Measurements from ENCODE around the gene CTIF. TPM values are rescaled to one million over a fixed set of nuclear protein-coding genes. Genes with fewer than 3 reads are reported as not detected.

The CTIF gene
- total and polyA plus RNA-seq, 2 donors = 1.7 to 11.3 TPM

GRCh38 chr18:48765053-48765452 lies 226.2 kb downstream of the CTIF start:
- 43% methylated on average over 6 of the region's 6 CpGs for WGBS
- H3K36me3 ChIP-seq (ENCODE audit: control insufficient read depth in 2 of 2, insufficient read depth in 2 of 2, low read length in 1 of 2) = no peaks in the 10 kb centered on the region
- peaks cover 0 to 2% of the 10 kb centered on the region in 2 donors for H3K4me1 ChIP-seq (ENCODE audit: control insufficient read depth in 2 of 2, insufficient read depth in 2 of 2, low read length in 2 of 2)
- H3K27ac ChIP-seq (ENCODE audit: low read depth in 1 of 2, low read length in 1 of 2) = no peak overlapping the region
- peak in 1 of 9 donors; percentile 16 for DNase-seq (ENCODE audit: low read depth in 6 of 9, low spot score in 9 of 9)
- H3K27me3 ChIP-seq (ENCODE audit: control insufficient read depth in 2 of 2, insufficient read depth in 1 of 2, low read length in 1 of 2) = no peaks in the 10 kb centered on the region
- H3K9me3 ChIP-seq (ENCODE audit: control insufficient read depth in 2 of 2, insufficient read depth in 1 of 2, low read length in 1 of 2) = no peaks in the 10 kb centered on the region
- H3K4me3 ChIP-seq (ENCODE audit: low read length in 2 of 2) = no peak overlapping the region

- Histone ChIP-seq H3K4me3 (ENCODE audit: low read length in 2 of 2) (no peak overlapping the region), H3K9me3 (ENCODE audit: control insufficient read depth in 2 of 2, insufficient read depth in 1 of 2, low read length in 1 of 2) (no peaks in the 10 kb centered on the region), H3K27ac (ENCODE audit: low read depth in 1 of 2, low read length in 1 of 2) (no peak overlapping the region), H3K36me3 (ENCODE audit: control insufficient read depth in 2 of 2, insufficient read depth in 2 of 2, low read length in 1 of 2) (no peaks in the 10 kb centered on the region), H3K4me1 (ENCODE audit: control insufficient read depth in 2 of 2, insufficient read depth in 2 of 2, low read length in 2 of 2) (peaks cover 0 to 2% of the 10 kb centered on the region in 2 donors), H3K27me3 (ENCODE audit: control insufficient read depth in 2 of 2, insufficient read depth in 1 of 2, low read length in 1 of 2) (no peaks in the 10 kb centered on the region)
- DNase-seq (ENCODE audit: low read depth in 6 of 9, low spot score in 9 of 9) = no peak
- 95% methylated on average over 4 of the region's 4 CpGs for WGBS
These were observed 227.2 kb downstream of the CTIF start for GRCh38 chr18:48766026-48766425.

GRCh38 chr18:48766487-48766886 lies 227.7 kb downstream of the CTIF start:
- Histone ChIP-seq H3K27ac (ENCODE audit: low read depth in 1 of 2, low read length in 1 of 2) (no peak overlapping the region), H3K27me3 (ENCODE audit: control insufficient read depth in 2 of 2, insufficient read depth in 1 of 2, low read length in 1 of 2) (no peaks in the 10 kb centered on the region), H3K36me3 (ENCODE audit: control insufficient read depth in 2 of 2, insufficient read depth in 2 of 2, low read length in 1 of 2) (no peaks in the 10 kb centered on the region), H3K4me3 (ENCODE audit: low read length in 2 of 2) (no peak overlapping the region), H3K9me3 (ENCODE audit: control insufficient read depth in 2 of 2, insufficient read depth in 1 of 2, low read length in 1 of 2) (no peaks in the 10 kb centered on the region), H3K4me1 (ENCODE audit: control insufficient read depth in 2 of 2, insufficient read depth in 2 of 2, low read length in 2 of 2) (peaks cover 0 to 2% of the 10 kb centered on the region in 2 donors)
- WGBS = 94% methylated on average over 10 of the region's 10 CpGs
- DNase-seq (ENCODE audit: low read depth in 6 of 9, low spot score in 9 of 9) = no peak

GRCh38 chr18:48767090-48767690 lies 228.4 kb downstream of the CTIF start:
- Histone ChIP-seq H3K36me3 (ENCODE audit: control insufficient read depth in 2 of 2, insufficient read depth in 2 of 2, low read length in 1 of 2) (no peaks in the 10 kb centered on the region), H3K4me1 (ENCODE audit: control insufficient read depth in 2 of 2, insufficient read depth in 2 of 2, low read length in 2 of 2) (peaks cover 0 to 2% of the 10 kb centered on the region in 2 donors), H3K9me3 (ENCODE audit: control insufficient read depth in 2 of 2, insufficient read depth in 1 of 2, low read length in 1 of 2) (no peaks in the 10 kb centered on the region), H3K4me3 (ENCODE audit: low read length in 2 of 2) (no peak overlapping the region), H3K27ac (ENCODE audit: low read depth in 1 of 2, low read length in 1 of 2) (no peak overlapping the region), H3K27me3 (ENCODE audit: control insufficient read depth in 2 of 2, insufficient read depth in 1 of 2, low read length in 1 of 2) (no peaks in the 10 kb centered on the region)
- DNase-seq (ENCODE audit: low read depth in 6 of 9, low spot score in 9 of 9) = no peak
- 92% methylated on average over 10 of the region's 10 CpGs for WGBS

- DNase-seq (ENCODE audit: low read depth in 6 of 9, low spot score in 9 of 9) = no peak
- H3K36me3 ChIP-seq (ENCODE audit: control insufficient read depth in 2 of 2, insufficient read depth in 2 of 2, low read length in 1 of 2) = no peaks in the 10 kb centered on the region
- no peak overlapping the region for H3K4me3 ChIP-seq (ENCODE audit: low read length in 2 of 2)
- no peaks in the 10 kb centered on the region for H3K27me3 ChIP-seq (ENCODE audit: control insufficient read depth in 2 of 2, insufficient read depth in 1 of 2, low read length in 1 of 2)
- H3K4me1 ChIP-seq (ENCODE audit: control insufficient read depth in 2 of 2, insufficient read depth in 2 of 2, low read length in 2 of 2) = peaks cover 0 to 2% of the 10 kb centered on the region in 2 donors
- H3K9me3 ChIP-seq (ENCODE audit: control insufficient read depth in 2 of 2, insufficient read depth in 1 of 2, low read length in 1 of 2) = no peaks in the 10 kb centered on the region
- no peak overlapping the region for H3K27ac ChIP-seq (ENCODE audit: low read depth in 1 of 2, low read length in 1 of 2)
- WGBS = 91% methylated on average over 10 of the region's 10 CpGs
These were observed 230.3 kb downstream of the CTIF start for GRCh38 chr18:48769006-48769636.

DNA sequence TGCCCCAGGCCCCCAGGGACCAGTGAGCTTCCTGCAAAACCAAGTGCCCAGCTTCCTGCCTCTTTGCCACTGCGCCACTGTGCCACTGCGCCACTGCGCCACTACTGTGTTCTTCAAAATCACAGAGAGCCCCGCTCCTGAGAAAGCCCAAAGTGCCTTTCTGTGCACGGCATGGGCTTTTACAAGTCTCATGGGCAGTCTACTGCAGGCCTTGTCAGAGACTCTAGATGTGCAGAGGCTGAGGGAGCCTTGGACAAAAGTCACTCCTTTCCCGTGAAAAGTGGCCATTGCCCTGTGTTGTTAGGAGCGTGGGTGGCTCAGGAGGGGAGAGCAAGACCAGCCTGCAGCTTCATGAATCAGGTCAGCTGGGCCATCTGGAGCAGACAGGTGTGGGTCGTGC lies 231.4 kb downstream of the CTIF start:
- WGBS = 97% methylated on average over 8 of the region's 8 CpGs
- Histone ChIP-seq H3K27ac (ENCODE audit: low read depth in 1 of 2, low read length in 1 of 2) (no peak overlapping the region), H3K36me3 (ENCODE audit: control insufficient read depth in 2 of 2, insufficient read depth in 2 of 2, low read length in 1 of 2) (no peaks in the 10 kb centered on the region), H3K27me3 (ENCODE audit: control insufficient read depth in 2 of 2, insufficient read depth in 1 of 2, low read length in 1 of 2) (no peaks in the 10 kb centered on the region), H3K4me1 (ENCODE audit: control insufficient read depth in 2 of 2, insufficient read depth in 2 of 2, low read length in 2 of 2) (no peaks in the 10 kb centered on the region), H3K9me3 (ENCODE audit: control insufficient read depth in 2 of 2, insufficient read depth in 1 of 2, low read length in 1 of 2) (no peaks in the 10 kb centered on the region), H3K4me3 (ENCODE audit: low read length in 2 of 2) (no peak overlapping the region)
- DNase-seq (ENCODE audit: low read depth in 6 of 9, low spot score in 9 of 9) = no peak

- 61% methylated on average over 22 of the region's 22 CpGs for WGBS
- Histone ChIP-seq H3K36me3 (ENCODE audit: control insufficient read depth in 2 of 2, insufficient read depth in 2 of 2, low read length in 1 of 2) (no peaks in the 10 kb centered on the region), H3K4me3 (ENCODE audit: low read length in 2 of 2) (no peak overlapping the region), H3K4me1 (ENCODE audit: control insufficient read depth in 2 of 2, insufficient read depth in 2 of 2, low read length in 2 of 2) (peaks cover 0 to under 1% of the 10 kb centered on the region in 2 donors), H3K27ac (ENCODE audit: low read depth in 1 of 2, low read length in 1 of 2) (no peak overlapping the region), H3K9me3 (ENCODE audit: control insufficient read depth in 2 of 2, insufficient read depth in 1 of 2, low read length in 1 of 2) (no peaks in the 10 kb centered on the region), H3K27me3 (ENCODE audit: control insufficient read depth in 2 of 2, insufficient read depth in 1 of 2, low read length in 1 of 2) (no peaks in the 10 kb centered on the region)
- DNase-seq (ENCODE audit: low read depth in 6 of 9, low spot score in 9 of 9) = no peak
These were observed 233.0 kb downstream of the CTIF start for GRCh38 chr18:48771641-48772375.

DNA sequence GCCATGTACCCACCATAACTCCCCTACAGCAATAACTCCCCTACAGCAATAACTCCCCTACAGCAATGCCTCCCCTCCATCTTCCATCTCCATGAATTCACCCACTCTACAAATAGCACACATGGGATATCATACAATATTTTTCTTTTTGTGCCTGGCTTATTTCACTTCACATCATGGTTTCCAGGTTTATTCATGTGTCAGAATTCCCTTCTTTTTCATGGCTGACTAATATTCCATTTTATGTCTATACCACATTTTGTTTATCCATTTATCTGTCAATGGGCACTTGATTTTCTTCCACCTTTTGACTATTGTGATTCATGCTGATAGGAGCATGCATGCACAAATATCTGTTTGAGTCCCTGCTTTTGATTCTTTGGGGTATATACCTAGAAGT lies 233.6 kb downstream of the CTIF start:
- no peak for DNase-seq (ENCODE audit: low read depth in 6 of 9, low spot score in 9 of 9)
- H3K27ac ChIP-seq (ENCODE audit: low read depth in 1 of 2, low read length in 1 of 2) = no peak overlapping the region

DNA sequence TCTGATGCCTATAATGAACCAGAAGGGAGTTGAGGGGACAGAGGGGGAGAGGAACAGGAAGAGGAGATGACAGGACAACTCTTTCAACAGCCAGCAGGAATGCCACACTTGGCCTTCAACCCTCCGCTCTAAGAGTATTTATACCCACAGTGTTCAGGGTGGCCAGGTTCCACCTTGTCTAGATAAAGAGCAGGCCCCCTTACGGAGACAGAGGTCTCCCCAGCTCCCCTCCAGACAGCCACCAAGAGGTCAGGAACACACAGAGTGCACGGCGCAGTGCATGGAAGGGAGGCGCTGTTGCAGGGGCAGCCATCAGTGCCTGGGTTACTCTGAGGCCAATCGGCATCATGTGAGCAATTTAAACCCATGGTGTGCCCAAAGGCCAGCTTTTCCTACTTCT lies 235.0 kb downstream of the CTIF start:
- Histone ChIP-seq H3K36me3 (ENCODE audit: control insufficient read depth in 2 of 2, insufficient read depth in 2 of 2, low read length in 1 of 2) (no peaks in the 10 kb centered on the region), H3K27me3 (ENCODE audit: control insufficient read depth in 2 of 2, insufficient read depth in 1 of 2, low read length in 1 of 2) (no peaks in the 10 kb centered on the region), H3K4me3 (ENCODE audit: low read length in 2 of 2) (no peak overlapping the region), H3K9me3 (ENCODE audit: control insufficient read depth in 2 of 2, insufficient read depth in 1 of 2, low read length in 1 of 2) (no peaks in the 10 kb centered on the region), H3K4me1 (ENCODE audit: control insufficient read depth in 2 of 2, insufficient read depth in 2 of 2, low read length in 2 of 2) (peaks cover 0 to 5% of the 10 kb centered on the region in 2 donors), H3K27ac (ENCODE audit: low read depth in 1 of 2, low read length in 1 of 2) (no peak overlapping the region)
- no peak for DNase-seq (ENCODE audit: low read depth in 6 of 9, low spot score in 9 of 9)
- 98% methylated on average over 6 of the region's 6 CpGs for WGBS

More for the DNA sequence above, 233.6 kb downstream of the CTIF start:
- H3K36me3 ChIP-seq (ENCODE audit: control insufficient read depth in 2 of 2, insufficient read depth in 2 of 2, low read length in 1 of 2) = no peaks in the 10 kb centered on the region
- no peaks in the 10 kb centered on the region for H3K9me3 ChIP-seq (ENCODE audit: control insufficient read depth in 2 of 2, insufficient read depth in 1 of 2, low read length in 1 of 2)
- no peak overlapping the region for H3K4me3 ChIP-seq (ENCODE audit: low read length in 2 of 2)
- H3K4me1 ChIP-seq (ENCODE audit: control insufficient read depth in 2 of 2, insufficient read depth in 2 of 2, low read length in 2 of 2) = peaks cover 0 to 2% of the 10 kb centered on the region in 2 donors
- H3K27me3 ChIP-seq (ENCODE audit: control insufficient read depth in 2 of 2, insufficient read depth in 1 of 2, low read length in 1 of 2) = no peaks in the 10 kb centered on the region

All from thymus (tissue), 11 donors.